GM12878 (cell line): ENCODE data around the gene NOP9. TPM values are rescaled to one million over a fixed set of nuclear protein-coding genes. Genes with fewer than 3 reads are reported as not detected.
"Not testable (repeated sequence)": the region's sequence is repeated elsewhere in the genome, so short reads cannot be mapped to it uniquely, and the experiment has no call there.

Experiments used
- ATAC-seq: fragments of 200-7000 bp; cut with Tn5 transposase; 3 replicates; pipeline ENCODE4 v1.9.1; 2020; ENCODE audit warnings: mild to moderate bottlenecking, moderate library complexity
- BruUV-seq: library from RNA; stranded (reverse); fragments of 400-500 nt; replicated peaks from 2 replicates; lab custom pipeline; 2021; lab: Mats Ljungman, UMichigan
- CTCF ChIA-PET: fragments of 300-600 bp; sonication (Branson Sonifier 250); formaldehyde crosslinking; extraction: SDS; loops from one replicate; lab custom pipeline; 2021; ENCODE audit warnings: inconsistent platforms; lab: Yijun Ruan, JAX
- POLR2A ChIA-PET: fragments of 350-600 bp; formaldehyde crosslinking; extraction: SDS; loops from one replicate; lab custom pipeline; 2021; ENCODE audit warnings: inconsistent platforms; lab: Charles Lee
- RAD21 ChIA-PET: fragments of 300-600 bp; sonication (Branson Sonifier 250); formaldehyde crosslinking; loops from one replicate; lab custom pipeline; 2023; ENCODE audit warnings: antibody characterized with exemption; ENCODE audit not compliant: unreplicated experiment; lab: Charles Lee
- SMC1A ChIA-PET: fragments of 300-600 bp; sonication (Branson Sonifier 250); formaldehyde crosslinking; loops from one replicate; lab custom pipeline; 2023; ENCODE audit not compliant: unreplicated experiment, uncharacterized antibody; lab: Charles Lee
- DNase-seq: peaks from one replicate; pipeline ENCODE4 v3.0.0-alpha.2; 2011; ENCODE audit warnings: low read depth, low spot score
- FAIRE-seq: peaks from 3 replicates; lab custom pipeline; 2011; peaks lifted over from hg19 to GRCh38; lab: Jason Lieb, UNC
- H2AFZ ChIP-seq: 2 replicates; pipeline ENCODE4 v1.6.0; 2011; ENCODE audit warnings: low read depth, low read length, control low read depth; ENCODE audit not compliant: control insufficient read depth
- H3K27ac ChIP-seq: 2 replicates; pipeline ENCODE4 v1.5.1; 2011; ENCODE audit warnings: control low read depth; ENCODE audit not compliant: control insufficient read depth, insufficient read depth
- H3K27me3 ChIP-seq, 2 experiments: replicated peaks in 1 of 2; 2 replicates each; pipeline versions ENCODE4 v1.6.0 to v1.6.1; 2011; ENCODE audit warnings: low read length in 1 of 2; ENCODE audit not compliant: control insufficient read depth in 2 of 2, insufficient read depth in 2 of 2
- H3K36me3 ChIP-seq, 2 experiments: 2 replicates each; pipeline ENCODE4 v1.5.1; 2011; ENCODE audit warnings: low read length in 1 of 2; ENCODE audit not compliant: control insufficient read depth in 2 of 2, insufficient read depth in 2 of 2
- H3K4me1 ChIP-seq: 2 replicates; pipeline ENCODE4 v1.6.1; 2011; ENCODE audit warnings: mild to moderate bottlenecking, low read length, moderate library complexity, mixed read lengths; ENCODE audit not compliant: control insufficient read depth, insufficient read depth
- H3K4me2 ChIP-seq: 2 replicates; pipeline ENCODE4 v1.6.0; 2011; ENCODE audit warnings: control low read depth; ENCODE audit not compliant: control insufficient read depth, insufficient read depth
- H3K4me3 ChIP-seq: fragments of 200-600 bp; sonication (generic); 2 replicates; pipeline ENCODE4 v1.5.1; 2016
- H3K79me2 ChIP-seq: 2 replicates; pipeline ENCODE4 v1.6.0; 2011; ENCODE audit warnings: low read length; ENCODE audit not compliant: control insufficient read depth, insufficient read depth
- H3K9ac ChIP-seq: 2 replicates; pipeline ENCODE4 v1.8.0; 2011; ENCODE audit warnings: low read length, control low read depth, mixed read lengths; ENCODE audit not compliant: control insufficient read depth, insufficient read depth
- H3K9me3 ChIP-seq: replicated peaks from 3 replicates; pipeline ENCODE4 v1.5.1; 2011; ENCODE audit warnings: mild to moderate bottlenecking, low read length; ENCODE audit not compliant: control insufficient read depth, insufficient read depth
- H4K20me1 ChIP-seq: 2 replicates; pipeline ENCODE4 v1.6.0; 2011; ENCODE audit not compliant: control insufficient read depth, insufficient read depth
- ASH2L ChIP-seq: fragments of 300-600, 200-600 bp; sonication (generic); IDR thresholded peaks from 2 replicates; pipeline ENCODE4 v1.6.1; 2017; ENCODE audit warnings: low read depth, mild to moderate bottlenecking, borderline replicate concordance
- BACH1 ChIP-seq: fragments of 450-650 bp; IDR thresholded peaks from 2 replicates; pipeline ENCODE4 v1.6.1; 2017; ENCODE audit warnings: mild to moderate bottlenecking, borderline replicate concordance
- CBX5 ChIP-seq: sonication (generic); IDR thresholded peaks from 2 replicates; pipeline ENCODE4 v1.6.1; 2016; ENCODE audit warnings: low read depth, moderate library complexity, mild to moderate bottlenecking, inconsistent platforms
- CEBPB ChIP-seq, 2 experiments: fragments of 150-350 bp in 1 of 2; IDR thresholded peaks; 2 replicates each; pipeline ENCODE4 v1.6.1; 2012 to 2014; ENCODE audit warnings: low read depth in 2 of 2, low read length in 2 of 2, borderline replicate concordance in 1 of 2, inconsistent platforms in 1 of 2
- EP300 ChIP-seq, 2 experiments: fragments of 150-350 bp in 1 of 2; IDR thresholded peaks; 2 replicates each; pipeline ENCODE4 v1.6.1; 2011 to 2012; ENCODE audit warnings: low read depth in 2 of 2, low read length in 2 of 2, borderline replicate concordance in 1 of 2, improper control_type of control experiment in 1 of 2, inconsistent platforms in 1 of 2; ENCODE audit not compliant: control insufficient read depth in 1 of 2
- FOXM1 ChIP-seq: IDR thresholded peaks from 2 replicates; pipeline ENCODE4 v1.6.1; 2012; ENCODE audit warnings: low read depth, mild to moderate bottlenecking, inconsistent platforms, low read length, moderate library complexity
- ZNF384 ChIP-seq: IDR thresholded peaks from 2 replicates; pipeline ENCODE4 v1.6.1; 2012; ENCODE audit warnings: low read depth, mild to moderate bottlenecking, low read length, improper control_type of control experiment, borderline replicate concordance
- WGBS: methylation state at CpG from one replicate; pipeline ENCODE4 v1.1.6; 2016; ENCODE audit warnings: low lambda C conversion rate; ENCODE audit not compliant: insufficient replicate concordance, insufficient coverage; ENCODE audit errors: missing lambda C conversion rate; 5-methylcytosine and 5-hydroxymethylcytosine counted together
- in situ Hi-C: fragments of 300-500 bp; cut with MboI; formaldehyde crosslinking; loops from 9 replicates; pipeline ENCODE4 v1.14.3; 2018; ENCODE audit warnings: mixed read lengths
- intact Hi-C: fragments of 100-400 bp; cut with micrococcal nuclease; formaldehyde crosslinking; loops from one replicate; pipeline ENCODE4 v1.14.2; 2022; ENCODE audit not compliant: unreplicated experiment
- polyA plus RNA-seq, 11 experiments: library from polyadenylated mRNA; depleted of rRNA in 4 of 11; unstranded in 6 of 11; stranded (reverse) in 5 of 11; fragments of >200 nt; fragmentation: Nextera tagmentation in 4 of 11; fragmentation: Illumina TruSeq in 1 of 11; extraction: Ambion mirVana in 4 of 11; extraction: Trizol in 1 of 11; gene quantifications; 1 replicate in 1 of 11; 2 replicates in 10 of 11; pipeline versions ENCODE4 v1.2.1 to v1.2.3, GENCODE V29; 2011 to 2016; ENCODE audit warnings: inconsistent platforms in 2 of 11, missing spikeins in 2 of 11, low read depth in 1 of 11
- total RNA-seq, 4 experiments: library from RNA; depleted of rRNA in 3 of 4; stranded (reverse); fragments of >200 nt in 3 of 4; fragmentation: Illumina TruSeq in 1 of 4; extraction: Trizol in 1 of 4; gene quantifications; 2 replicates each; pipeline versions ENCODE4 v1.2.1 to v1.2.3, GENCODE V29; 2013 to 2021
- TF ChIP-seq, protein P1 (sequence below): IDR thresholded peaks from 2 replicates; pipeline ENCODE4 v1.6.1; 2012; ENCODE audit warnings: improper control_type of control experiment, low read depth, low read length; ENCODE audit not compliant: insufficient replicate concordance

NOP9 gene
- total and polyA plus RNA-seq, 10 of the 15 experiments (the other 5 are each of a cell fraction or from before 2014, with no cell fraction given): 2.4 to 43.9 (median 20.3) TPM

- TF ChIP-seq, protein P1, sequence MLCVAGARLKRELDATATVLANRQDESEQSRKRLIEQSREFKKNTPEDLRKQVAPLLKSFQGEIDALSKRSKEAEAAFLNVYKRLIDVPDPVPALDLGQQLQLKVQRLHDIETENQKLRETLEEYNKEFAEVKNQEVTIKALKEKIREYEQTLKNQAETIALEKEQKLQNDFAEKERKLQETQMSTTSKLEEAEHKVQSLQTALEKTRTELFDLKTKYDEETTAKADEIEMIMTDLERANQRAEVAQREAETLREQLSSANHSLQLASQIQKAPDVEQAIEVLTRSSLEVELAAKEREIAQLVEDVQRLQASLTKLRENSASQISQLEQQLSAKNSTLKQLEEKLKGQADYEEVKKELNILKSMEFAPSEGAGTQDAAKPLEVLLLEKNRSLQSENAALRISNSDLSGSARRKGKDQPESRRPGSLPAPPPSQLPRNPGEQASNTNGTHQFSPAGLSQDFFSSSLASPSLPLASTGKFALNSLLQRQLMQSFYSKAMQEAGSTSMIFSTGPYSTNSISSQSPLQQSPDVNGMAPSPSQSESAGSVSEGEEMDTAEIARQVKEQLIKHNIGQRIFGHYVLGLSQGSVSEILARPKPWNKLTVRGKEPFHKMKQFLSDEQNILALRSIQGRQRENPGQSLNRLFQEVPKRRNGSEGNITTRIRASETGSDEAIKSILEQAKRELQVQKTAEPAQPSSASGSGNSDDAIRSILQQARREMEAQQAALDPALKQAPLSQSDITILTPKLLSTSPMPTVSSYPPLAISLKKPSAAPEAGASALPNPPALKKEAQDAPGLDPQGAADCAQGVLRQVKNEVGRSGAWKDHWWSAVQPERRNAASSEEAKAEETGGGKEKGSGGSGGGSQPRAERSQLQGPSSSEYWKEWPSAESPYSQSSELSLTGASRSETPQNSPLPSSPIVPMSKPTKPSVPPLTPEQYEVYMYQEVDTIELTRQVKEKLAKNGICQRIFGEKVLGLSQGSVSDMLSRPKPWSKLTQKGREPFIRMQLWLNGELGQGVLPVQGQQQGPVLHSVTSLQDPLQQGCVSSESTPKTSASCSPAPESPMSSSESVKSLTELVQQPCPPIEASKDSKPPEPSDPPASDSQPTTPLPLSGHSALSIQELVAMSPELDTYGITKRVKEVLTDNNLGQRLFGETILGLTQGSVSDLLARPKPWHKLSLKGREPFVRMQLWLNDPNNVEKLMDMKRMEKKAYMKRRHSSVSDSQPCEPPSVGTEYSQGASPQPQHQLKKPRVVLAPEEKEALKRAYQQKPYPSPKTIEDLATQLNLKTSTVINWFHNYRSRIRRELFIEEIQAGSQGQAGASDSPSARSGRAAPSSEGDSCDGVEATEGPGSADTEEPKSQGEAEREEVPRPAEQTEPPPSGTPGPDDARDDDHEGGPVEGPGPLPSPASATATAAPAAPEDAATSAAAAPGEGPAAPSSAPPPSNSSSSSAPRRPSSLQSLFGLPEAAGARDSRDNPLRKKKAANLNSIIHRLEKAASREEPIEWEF: no peak
- TF ChIP-seq EP300 (IDR thresholded peaks at IDR 0.05; ENCODE audit: borderline replicate concordance in 1 of 2, control insufficient read depth in 1 of 2, low read depth in 2 of 2, low read length in 2 of 2): no peak
- no peak for TF ChIP-seq ASH2L
- no peak for TF ChIP-seq ZNF384
- TF ChIP-seq CBX5: no peak
- TF ChIP-seq CEBPB (IDR thresholded peaks at IDR 0.05; ENCODE audit: borderline replicate concordance in 1 of 2, low read depth in 2 of 2, low read length in 2 of 2): no peak
- no peak for TF ChIP-seq BACH1
- no peak for TF ChIP-seq FOXM1
Measured at GRCh38 chr14:24353559-24354481, 54.2 kb downstream of the NOP9 start (continued).

DNA sequence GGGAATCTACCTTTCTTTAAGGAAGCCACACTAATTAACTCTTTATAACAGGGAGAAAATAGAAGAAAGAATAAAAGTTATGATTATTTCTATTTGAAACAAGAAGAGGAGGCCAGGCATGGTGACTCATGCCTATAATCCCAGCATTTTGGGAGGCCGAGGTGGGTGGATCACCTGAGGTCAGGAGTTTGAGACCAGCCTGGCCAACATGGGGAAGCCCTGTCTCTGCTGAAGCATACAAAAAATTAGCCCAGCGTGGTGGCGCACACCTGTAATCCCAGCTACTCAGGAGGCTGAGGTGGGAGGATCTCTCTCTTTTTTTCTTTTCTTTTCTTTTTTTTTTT, 54.8 kb downstream of the NOP9 start:
- intact Hi-C loops, H3K4me2 ChIP-seq, DNase-seq, H2AFZ ChIP-seq, POLR2A ChIA-PET, H3K9me3 ChIP-seq, H3K9ac ChIP-seq, H3K4me3 ChIP-seq, H3K36me3 ChIP-seq, FAIRE-seq, H3K27me3 ChIP-seq, H4K20me1 ChIP-seq, RAD21 ChIA-PET, SMC1A ChIA-PET, H3K4me1 ChIP-seq, BruUV-seq, H3K79me2 ChIP-seq, ATAC-seq, CTCF ChIA-PET, in situ Hi-C loops, H3K27ac ChIP-seq: not testable (repeated sequence)
- WGBS: 54% methylated on average over 3 of the region's 3 CpGs
